HG03460 (cell line): ENCODE data around the gene BCOR.

Source experiments
- ATAC-seq: cut with Tn5 transposase; IDR thresholded peaks from one replicate; pipeline ENCODE4 v1.9.1; 2021; ENCODE audit not compliant: unreplicated experiment

The BCOR gene

DNA sequence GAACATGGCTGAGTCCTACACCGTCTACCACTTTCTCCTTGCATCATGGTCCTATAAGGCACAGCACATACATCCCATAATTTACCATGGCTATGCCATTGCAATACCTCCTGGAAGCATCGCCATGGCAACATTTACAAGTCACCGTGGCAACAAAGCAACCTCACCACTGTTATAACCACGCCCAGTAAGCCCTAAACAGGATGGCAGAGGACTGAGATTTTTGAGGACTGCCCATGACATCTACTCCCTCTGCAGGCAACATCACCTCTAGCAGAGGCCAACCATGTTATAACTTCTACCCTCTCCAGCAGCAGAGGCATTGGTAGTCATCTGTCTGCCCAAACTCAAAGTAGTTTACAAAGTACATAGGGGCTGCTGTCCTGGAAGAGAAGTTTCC, 29.7 kb downstream of the BCOR start:
- ATAC-seq, result no peak

DNA sequence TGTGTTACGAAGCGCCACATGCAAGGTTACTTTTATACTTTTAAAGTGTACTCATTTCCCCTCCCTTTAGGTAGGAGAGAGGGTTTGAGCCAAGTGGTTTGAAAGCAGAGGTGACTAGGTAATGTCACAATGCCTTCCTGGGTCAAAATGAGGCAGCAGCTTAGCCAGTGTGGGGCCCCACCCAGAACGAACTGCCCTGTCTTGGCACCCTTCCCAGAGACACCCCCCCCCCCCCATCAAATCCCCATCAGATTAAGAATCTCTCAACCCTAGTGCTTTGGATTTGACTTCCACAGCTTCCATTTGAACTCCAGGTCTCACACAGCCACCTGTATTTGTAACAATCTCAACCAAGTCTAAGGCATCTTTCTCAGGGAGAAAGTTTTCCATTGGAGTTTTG, 31.1 kb downstream of the BCOR start:
- no peak for ATAC-seq

DNA sequence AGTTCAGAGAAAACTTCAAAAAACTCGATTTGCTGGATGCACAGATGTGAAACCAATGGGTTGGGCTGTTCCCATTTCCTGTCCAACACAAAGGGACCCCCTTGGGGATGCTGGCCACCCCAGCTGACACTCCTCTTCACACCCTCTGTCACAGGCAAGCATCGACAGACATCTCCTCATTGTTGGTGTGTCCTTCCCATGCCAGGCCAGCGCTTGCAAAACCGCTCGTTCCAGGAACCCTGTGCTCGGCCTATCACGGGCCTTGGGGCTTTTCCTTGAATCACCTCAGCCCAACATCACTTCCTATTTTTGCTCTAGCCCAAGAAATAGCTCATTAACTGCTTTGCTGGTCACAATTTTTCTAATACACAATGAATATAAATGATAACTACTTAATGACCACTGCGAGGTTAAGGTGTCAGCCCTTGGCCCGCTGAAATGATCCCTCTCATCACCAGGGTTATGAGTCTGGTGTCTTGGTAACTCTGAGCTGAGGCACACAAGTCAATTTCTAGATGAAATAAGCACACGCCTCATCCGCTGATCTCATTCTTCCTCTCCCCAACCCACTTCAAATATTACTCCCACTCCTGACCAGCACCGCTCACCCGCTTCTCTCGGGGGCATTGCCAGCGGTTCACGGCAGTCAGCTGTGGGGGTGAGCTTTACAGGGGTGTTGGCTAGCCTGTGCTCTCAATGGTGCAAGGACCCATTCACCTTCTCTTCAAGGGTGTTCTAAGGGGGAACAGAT, 32.3 kb downstream of the BCOR start:
- ATAC-seq, result no peak

DNA sequence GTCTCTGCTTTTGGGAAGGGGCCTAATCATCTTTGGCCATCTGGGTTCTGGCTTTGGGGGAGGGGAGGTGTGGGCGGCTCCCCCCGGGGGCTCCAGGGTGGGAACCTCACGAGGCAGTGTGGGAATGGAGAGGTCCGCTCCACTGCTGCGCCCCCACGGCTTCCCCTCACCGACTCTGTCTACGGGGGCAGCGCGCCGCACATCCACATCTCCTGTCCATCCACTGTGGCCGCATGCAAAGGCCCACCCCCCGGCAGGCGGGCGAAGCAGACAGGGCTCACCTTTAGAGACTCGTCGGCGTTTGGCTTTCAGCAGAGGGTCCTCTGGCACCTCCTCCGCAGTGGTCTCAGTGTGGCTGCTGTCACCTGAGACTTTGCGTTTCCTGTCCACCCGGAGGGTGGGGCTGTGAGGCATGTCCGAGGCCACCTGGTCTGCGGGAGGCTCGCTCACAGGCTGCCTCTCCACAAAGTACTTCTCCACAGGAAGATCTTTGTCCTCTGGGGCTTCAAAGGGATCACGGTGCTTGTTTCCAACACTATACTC, 33.6 kb downstream of the BCOR start:
- ATAC-seq, result no peak

DNA sequence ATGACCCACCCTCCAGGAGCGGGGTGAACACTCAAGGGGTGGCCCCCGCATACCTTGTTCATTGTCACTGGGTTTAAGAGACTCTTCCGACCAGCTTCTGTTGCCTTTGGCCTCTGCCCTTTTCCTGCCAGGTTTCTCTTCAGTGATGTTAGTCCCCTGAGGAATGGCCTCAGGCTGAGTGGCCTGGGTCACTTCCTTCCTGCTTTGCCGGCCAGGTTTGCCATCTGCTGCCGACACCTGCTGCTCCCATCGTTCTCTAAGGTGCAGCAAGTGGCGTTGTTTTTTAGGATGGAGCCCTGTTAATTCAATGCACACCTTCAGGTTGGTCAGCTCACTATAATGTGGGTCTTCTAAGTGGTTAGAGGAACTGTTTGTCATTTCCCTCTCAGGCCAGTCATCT, 34.2 kb downstream of the BCOR start:
- no peak for ATAC-seq

DNA sequence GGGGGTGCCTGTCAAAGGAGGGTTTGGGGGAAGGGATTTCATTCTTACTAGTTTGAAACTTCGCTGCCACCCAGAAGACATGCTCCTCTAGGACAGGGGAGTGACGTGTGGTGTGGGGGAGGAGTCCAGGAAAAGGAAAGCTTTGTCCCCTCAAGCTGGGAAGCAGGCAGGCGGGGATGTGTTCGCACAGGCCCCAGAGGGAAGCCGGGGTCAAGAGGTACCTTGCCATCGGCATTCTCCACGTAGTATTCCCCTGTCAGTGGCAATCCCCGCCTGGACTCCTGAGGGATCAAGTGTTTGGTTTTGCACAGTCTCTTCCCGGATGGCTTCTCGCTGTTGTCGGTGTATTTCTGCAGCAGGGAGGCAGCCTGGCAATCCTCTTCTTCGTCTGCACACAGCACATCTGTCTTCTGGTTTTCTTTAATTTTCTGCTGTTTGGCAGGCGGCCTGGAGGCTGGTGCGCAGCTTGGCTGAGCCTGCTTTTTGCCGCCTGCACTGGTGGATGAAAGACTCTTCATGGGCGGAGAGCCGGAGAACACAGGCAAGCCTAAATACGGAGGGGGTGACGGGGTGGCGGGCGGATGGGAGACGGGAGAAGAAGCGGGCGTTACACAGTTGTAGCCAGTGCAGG, 35.1 kb downstream of the BCOR start:
- ATAC-seq, result no peak

DNA sequence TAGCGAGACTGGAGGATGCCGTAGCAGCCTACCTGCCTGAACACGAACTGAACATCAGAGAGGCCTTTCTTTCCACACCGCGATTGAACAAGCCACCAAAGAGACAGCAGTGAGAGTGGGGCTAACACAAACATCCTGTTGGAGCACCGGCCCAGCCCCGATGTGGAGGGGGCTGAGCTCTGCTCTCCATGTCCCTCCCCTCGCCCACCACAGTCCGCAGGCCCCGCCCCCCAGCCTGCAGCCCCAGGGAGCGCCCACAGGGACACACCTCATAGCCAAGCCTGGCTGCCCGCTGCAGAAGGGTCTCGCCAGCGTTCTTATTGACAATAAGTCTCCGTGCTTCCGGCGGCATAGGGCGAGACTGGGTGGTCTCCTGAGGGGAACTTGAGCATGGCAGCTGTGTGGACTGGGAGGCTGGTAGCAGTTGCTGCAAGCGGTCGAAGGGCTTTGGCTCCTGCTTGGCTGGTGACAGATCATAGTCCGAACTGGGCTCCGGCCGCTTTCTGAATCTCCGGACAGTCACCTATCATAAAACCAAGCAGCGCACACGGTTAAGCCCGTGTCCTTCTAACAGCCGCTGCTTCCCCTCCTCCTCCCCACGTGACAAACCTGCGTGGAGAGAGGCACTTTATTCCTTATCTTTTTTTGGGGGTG, 35.8 kb downstream of the BCOR start:
- ATAC-seq, result no peak

DNA sequence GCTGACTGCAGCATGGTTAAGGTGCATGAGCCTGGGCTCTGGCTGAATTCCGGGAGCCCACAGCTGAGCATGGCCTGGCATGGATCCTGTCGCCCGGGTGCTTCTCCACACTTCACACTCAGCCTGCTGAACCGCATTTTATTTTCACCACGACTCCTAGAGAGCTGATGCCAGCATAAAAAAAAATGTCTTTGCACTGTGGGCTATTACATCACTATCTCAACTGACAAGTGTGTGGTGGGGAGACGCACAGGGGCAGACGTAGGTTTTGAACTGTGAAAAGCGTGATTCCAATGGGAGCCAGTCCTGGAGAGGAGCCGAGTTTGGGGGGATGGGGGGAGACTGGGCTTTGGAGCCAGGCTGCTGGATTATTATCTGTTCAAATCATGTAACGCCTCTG, 36.8 kb downstream of the BCOR start:
- ATAC-seq, result no peak

DNA sequence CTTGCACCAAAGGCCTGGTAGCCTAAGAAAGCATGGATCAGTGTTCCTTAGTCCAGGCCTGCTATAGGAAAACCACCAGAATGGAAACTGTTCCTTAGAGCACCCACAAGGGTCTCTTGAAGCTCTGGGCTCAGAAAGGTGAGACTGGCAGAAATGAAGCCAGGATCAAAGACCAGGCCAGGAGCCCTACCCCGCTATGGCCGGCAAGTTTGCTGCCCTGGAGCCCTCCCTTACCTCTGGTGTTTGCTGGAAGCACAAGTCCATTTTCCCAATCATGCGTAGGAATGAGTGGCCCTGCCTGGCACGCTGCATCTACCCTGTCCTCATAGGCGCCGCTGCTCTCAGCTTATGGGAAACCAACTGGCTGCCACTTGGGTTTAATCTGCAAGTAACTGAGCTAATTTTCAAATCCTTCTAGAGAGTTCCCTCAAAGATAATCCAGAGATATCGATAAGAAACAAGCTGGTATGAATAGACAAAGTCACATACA, 37.4 kb downstream of the BCOR start:
- ATAC-seq, result no peak

DNA sequence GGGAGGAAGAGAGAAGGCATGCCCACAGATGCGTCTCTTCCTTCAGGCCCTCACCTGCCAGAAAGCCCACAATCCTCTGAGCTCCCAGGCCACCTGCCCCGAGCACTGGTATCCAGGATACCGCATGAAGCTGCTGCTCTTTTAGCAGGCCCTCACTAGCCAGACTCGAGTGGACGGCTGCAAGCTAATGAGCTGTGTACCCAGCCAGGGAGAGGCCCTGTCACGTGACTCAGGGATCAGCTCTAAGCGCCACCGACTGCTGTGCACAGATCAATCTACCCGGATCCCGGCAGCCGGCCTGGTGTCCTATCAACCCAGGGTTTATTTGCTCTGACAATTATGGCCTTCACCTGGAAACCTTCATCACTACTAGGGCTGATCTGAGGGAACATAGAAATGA, 39.0 kb downstream of the BCOR start:
- ATAC-seq, result no peak

DNA sequence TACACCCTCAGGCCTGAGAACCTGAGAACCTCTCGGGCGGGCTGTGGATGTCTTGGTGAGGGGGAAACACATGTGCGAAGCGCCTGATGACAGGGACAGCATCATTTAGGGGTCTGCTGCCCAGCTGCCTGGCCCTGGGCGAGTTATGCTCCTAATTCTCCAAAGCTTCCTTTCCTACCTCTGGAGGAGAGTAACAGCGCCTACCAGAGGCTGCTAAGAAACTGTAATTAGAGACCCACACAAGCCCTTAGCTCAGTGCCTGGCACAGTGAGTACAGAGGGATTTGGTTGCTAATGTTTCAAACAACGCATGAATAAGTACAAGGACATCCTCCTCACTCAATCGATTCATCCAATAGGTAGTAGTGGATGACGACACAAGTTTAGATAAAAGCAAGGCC, 40.4 kb downstream of the BCOR start:
- ATAC-seq, result no peak

DNA sequence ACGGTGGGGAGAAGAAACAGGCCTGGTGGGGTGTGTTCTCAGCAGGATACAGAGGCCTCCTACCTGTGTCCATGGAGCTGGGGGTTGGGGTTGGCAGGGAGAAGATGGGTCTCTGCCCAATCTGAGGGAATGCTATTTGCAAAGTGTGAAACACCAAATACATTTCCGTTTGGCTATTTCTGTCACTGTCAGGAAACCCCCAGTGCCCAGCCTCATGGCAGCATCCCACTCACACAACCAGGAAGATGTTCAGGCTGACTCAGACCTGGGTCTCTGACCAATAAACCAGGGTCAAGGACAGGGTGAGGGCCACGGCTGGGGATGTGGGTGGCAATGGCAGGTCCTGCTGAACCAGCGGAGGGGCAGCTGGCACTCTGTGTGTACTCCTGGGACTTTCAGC, 41.3 kb downstream of the BCOR start:
- ATAC-seq, result no peak

DNA sequence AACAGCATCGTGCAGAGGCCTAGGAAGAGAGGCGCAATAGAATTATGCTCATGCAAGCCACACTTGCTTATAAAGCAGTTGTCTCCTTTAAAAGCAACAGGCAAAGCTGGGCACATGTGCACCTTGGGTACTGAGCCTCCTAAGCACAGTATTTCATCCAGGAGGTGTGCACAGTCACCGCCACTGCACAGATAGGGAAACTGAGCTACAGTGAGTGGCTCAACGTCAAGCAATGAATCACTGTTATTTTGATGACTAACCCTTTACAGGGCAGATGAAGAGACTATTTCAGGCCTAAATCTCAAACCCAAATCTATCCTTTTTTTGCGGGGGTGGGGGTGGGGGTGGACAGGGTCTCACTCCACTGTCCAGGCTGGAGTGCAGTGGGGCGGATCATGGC, 42.3 kb downstream of the BCOR start:
- ATAC-seq, result no peak

DNA sequence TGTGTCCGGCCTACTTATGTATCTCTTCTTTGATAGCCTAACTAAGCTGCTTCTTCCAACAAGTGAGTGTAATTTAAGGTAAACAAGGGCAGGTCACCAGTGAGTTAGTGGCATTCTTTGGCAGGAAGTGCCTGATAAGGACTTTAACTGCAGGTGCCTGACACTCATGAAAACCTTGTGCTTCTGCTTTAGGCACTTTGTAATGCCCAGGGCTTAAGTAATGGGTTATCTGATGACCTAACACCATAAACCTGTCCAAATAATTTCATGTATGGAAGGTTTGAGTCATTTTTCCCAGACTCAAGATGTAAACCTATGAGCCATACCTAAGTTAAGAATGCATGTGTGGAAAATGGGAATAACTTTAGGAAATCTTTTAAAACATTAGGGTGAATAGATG, 43.0 kb downstream of the BCOR start:
- ATAC-seq, result no peak

DNA sequence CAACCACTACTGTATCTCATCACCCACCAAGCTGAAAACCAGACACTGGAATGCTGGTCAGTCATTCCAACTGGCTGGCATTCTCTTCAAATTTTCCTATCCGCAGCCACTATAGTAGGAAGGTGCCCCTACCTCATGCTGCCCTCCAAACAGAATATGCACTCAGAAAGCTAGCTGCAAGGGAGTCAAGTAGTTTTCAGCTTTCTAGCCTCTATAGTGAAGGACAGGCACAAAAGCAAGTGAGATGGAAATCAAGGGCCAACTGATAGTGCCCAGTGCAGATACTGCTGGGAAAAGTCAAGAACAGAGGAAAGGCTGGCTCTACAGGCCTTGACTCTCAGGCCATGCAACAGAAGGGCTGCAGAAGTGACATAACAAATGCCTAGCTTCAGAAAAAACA, 47.2 kb downstream of the BCOR start:
- ATAC-seq, result no peak

DNA sequence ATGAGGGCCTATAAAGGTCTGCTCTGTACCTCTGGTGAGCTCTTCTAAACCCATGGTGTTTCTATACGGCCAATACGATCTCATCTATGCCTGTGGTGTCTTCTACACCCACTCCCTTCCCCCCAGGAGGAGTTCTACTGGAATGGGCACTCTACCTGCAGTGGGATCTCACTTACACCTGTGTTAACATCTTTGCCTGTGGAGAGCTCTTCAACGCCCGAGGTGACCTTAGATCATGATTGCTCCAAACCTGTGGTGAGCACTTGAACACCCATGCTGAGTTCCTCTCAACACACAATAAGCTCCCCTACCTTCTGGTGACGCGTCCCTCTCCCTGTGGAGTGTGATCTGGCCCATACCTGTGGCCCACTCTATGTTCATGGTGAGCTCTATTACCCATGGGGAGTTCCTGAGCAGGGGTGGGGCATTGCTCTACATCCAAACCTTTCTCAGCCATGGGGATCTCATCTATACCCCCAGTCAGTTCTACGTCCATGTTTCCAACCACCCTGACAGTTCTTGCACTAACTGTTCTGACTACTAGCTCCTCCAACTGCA, 48.6 kb downstream of the BCOR start:
- ATAC-seq, result no peak

DNA sequence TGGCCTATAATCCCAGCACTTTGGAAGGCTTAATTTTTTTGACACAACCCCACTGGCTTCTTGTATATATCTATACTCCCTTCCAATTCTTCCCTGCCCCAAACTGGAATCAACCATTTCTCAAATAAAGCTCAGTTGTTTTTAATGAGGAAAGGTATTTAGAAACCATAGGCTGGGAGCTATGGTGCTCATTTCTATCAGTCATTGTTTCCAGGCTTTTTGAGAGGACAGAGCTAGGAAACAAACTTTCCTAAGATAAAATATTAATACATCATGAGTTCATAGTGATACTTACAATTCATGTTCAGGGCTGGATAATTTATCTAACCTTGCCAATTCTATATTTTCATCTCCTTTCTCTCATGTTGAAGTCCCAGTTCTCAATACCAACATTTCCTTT, 50.3 kb downstream of the BCOR start:
- no peak for ATAC-seq

DNA sequence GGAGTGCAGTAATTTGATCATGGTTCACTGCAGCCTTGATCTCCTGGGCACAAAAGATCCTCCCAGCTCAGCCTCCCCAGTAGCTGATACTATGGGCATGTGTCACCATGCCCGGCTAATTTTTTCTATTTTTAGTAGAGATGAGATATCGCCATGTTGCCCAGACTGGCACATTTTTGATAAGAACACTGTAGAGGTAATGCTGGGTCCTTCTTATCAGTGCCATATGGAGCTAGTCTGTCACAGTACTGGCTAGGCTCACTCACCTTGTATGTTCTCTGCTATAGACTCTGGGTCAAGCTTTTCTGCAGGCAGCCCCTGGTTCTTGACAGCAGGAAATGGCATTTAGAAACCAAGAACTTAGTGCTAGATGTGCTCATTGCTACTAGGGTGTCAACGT, 53.9 kb downstream of the BCOR start:
- no peak for ATAC-seq

DNA sequence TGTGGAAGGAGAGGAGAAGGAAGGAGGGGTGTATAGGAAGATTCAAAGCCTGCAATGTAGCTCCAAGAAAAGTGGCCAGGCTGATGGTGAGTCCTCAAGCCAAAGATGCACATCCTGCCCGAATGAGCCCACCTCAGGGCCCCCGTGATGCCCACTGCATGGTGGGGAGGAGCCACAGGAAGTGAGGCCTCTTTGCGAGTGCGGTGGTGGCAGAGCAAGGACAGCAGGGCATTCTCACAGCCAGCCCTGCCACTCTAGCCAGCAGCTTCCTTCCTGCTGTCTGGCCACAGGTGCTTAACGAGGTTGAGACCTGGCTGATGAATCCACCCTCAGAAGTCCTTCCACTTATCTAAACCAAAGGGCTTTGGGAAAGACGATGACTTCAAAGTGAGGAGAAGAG, 55.8 kb downstream of the BCOR start:
- no peak for ATAC-seq

DNA sequence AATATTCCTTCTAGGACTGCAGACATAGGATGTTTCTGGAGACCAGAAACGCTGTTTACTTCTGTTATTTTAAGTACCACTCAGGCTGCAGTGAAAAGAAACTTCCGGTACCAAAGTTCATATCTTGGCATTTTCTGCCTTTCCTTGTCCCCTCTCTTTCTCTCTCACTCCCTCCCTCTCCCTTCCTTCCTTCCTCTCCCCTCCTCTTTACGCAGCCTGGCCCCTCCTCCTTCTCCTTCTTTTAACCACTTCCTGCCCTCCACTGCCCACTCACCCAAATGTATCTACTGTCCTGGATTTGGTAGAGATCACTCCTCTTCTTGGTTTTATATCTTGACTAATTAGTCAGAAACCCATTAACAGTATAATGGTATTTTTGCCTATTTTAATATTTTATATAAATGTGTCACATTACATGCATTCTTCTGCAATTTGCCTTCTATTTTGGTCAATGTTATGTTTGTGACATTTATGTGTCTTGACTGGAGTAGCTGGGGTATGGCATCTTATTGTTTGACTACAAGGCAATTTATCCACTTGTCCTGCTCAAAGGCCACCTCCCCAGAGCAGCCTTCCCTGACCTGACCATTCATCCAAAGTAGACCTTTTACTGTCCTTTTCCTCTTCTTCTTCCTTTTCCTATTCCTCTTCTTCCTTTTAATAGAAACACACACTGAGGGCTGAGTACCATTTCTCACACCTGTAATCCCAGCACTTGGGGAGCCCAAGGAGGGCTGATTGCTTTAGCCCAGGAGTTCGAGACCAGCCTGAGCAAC, 56.9 kb downstream of the BCOR start:
- ATAC-seq, result no peak

DNA sequence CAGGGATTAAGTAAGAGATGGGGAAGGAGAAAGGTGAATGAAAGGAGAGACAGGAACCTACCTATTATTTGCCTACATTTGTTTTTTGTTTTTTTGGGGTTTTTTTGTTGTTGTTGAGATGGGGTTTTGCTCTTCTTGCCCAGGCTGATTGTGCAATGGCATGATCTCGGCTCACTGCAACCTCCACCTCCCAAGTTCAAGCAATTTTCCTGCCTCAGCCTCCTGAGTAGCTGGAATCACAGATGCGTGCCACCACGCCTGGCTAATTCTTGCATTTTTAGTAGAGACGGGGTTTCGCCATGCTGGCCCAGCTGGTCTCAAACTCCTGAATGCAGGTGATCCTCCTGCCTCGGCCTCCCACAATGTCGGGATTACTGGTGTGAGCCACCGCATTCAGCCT, 57.9 kb downstream of the BCOR start:
- ATAC-seq, result no peak
